Measurements from ENCODE around the gene MAP7D2. TPM values are rescaled to one million over a fixed set of nuclear protein-coding genes. Genes with fewer than 3 reads are reported as not detected.

MAP7D2 gene

GRCh38 chrX:19958552-19959486 is 157.9 kb downstream of the MAP7D2 start:
- Histone ChIP-seq H3K9ac (ENCODE audit: low read depth, low read length) (no peak overlapping the region), H3K4me3 (ENCODE audit: low read length) (no peak overlapping the region), H3K4me2 (ENCODE audit: low read length) (no peak overlapping the region), H3K36me3 (ENCODE audit: insufficient read depth, low read length) (no peaks in the 10 kb centered on the region), H3K4me1 (ENCODE audit: control insufficient read depth, insufficient read depth, low read length) (no peaks in the 10 kb centered on the region), H3K27me3 (ENCODE audit: control insufficient read depth, insufficient read depth, low read length) (no peaks in the 10 kb centered on the region), H3K9me3 (replicated peaks; ENCODE audit: low read length) (no peaks in the 10 kb centered on the region)

DNA sequence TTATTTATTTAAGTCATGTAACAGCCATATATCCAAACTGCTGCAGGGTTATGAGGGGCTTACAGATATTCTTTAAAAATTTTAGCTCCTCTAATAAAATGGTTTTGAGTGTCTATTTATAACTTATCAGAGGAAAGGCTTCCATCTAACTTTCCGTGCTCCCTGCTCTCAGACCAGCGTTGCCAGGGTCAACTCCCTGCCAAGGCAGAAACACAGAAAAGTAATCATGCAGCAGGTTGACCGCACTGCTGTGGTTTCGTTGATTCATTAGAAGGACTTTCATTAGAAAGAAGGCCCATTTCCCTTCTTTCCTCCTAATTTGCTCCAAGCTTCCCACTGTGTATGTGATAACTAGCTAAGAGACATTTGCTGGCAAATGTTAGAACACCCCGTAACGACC is 159.8 kb downstream of the MAP7D2 start:
- H3K4me3 ChIP-seq (ENCODE audit: low read length) = no peak overlapping the region
- H3K9ac ChIP-seq (ENCODE audit: low read depth, low read length) = no peak overlapping the region
- no peak overlapping the region for H3K4me2 ChIP-seq (ENCODE audit: low read length)

More for the DNA sequence above, 159.8 kb downstream of the MAP7D2 start:
- Histone ChIP-seq H3K27me3 (ENCODE audit: control insufficient read depth, insufficient read depth, low read length) (no peaks in the 10 kb centered on the region), H3K9me3 (replicated peaks; ENCODE audit: low read length) (no peaks in the 10 kb centered on the region), H3K36me3 (ENCODE audit: insufficient read depth, low read length) (no peaks in the 10 kb centered on the region), H3K4me1 (ENCODE audit: control insufficient read depth, insufficient read depth, low read length) (no peaks in the 10 kb centered on the region)

Small RNA genes within 50 kb of the gene (small RNA-seq; reads per million reads assigned to genes)
- gene MIR23C (7.1 reads per million, percentile 88 among the genes with 10 or more reads in this experiment), gene RF00019 (not detected), gene RF00493 (38.1 reads per million, percentile 95 among the genes with 10 or more reads in this experiment), gene RF00494 (not detected)

Measured in skeletal muscle satellite cell (primary cell).